PC-3 (cell line): Measurements from ENCODE around the gene C4orf36.

ENCODE experiments used
- CTCF ChIP-seq: fragments of 300-600 bp; sonication (generic); conservative IDR thresholded peaks from 2 replicates; pipeline ENCODE4 v1.5.1; 2017; ENCODE audit warnings: antibody characterized with exemption, low read depth, mild to moderate bottlenecking, low read length
- EZH2 ChIP-seq: fragments of 300-600 bp; sonication (generic); IDR thresholded peaks from one replicate; pipeline ENCODE4 v1.6.1; 2017; ENCODE audit warnings: antibody characterized with exemption, mild to moderate bottlenecking, low read length; ENCODE audit not compliant: unreplicated experiment
- EZH2phosphoT487 ChIP-seq: fragments of 300-600 bp; sonication (generic); IDR thresholded peaks from 2 replicates; pipeline ENCODE4 v1.6.1; 2018; ENCODE audit warnings: mild to moderate bottlenecking, antibody characterized with exemption, low read length, borderline replicate concordance

GRCh38 chr4:86847571-86847970, 44.7 kb downstream of the C4orf36 start:
- TF ChIP-seq EZH2, result no peak
- TF ChIP-seq CTCF, result no peak
- no peak for TF ChIP-seq EZH2phosphoT487
